WTC11 (cell line): ENCODE measurements around the gene IRAG1.

ENCODE experiments used
- CREB1 ChIP-seq: sonication (generic); formaldehyde crosslinking; IDR thresholded peaks from 2 replicates; pipeline ENCODE4 v1.8.0; 2023; ENCODE audit warnings: mild to moderate bottlenecking, missing genetic modification reagents
- CREM ChIP-seq: sonication (generic); formaldehyde crosslinking; IDR thresholded peaks from 2 replicates; pipeline ENCODE4 v1.8.1; 2022; ENCODE audit warnings: mild to moderate bottlenecking, missing genetic modification reagents, moderate library complexity
- ESRRA ChIP-seq: sonication (generic); formaldehyde crosslinking; IDR thresholded peaks from 2 replicates; pipeline ENCODE4 v1.8.1; 2022; ENCODE audit warnings: mild to moderate bottlenecking, missing genetic modification reagents, borderline replicate concordance
- KAT7 ChIP-seq: sonication (generic); formaldehyde crosslinking; IDR thresholded peaks from 2 replicates; pipeline ENCODE4 v1.8.1; 2023; ENCODE audit warnings: missing genetic modification reagents, mild to moderate bottlenecking, borderline replicate concordance
- SOX15 ChIP-seq: fragments of 250-450 bp; sonication (Bioruptor Pico); IDR thresholded peaks from 2 replicates; pipeline ENCODE4 v1.9.0; 2021; ENCODE audit warnings: mild to moderate bottlenecking
- TF ChIP-seq, protein P1 (sequence below): sonication (generic); formaldehyde crosslinking; IDR thresholded peaks from 2 replicates; pipeline ENCODE4 v1.8.0; 2022; ENCODE audit warnings: mild to moderate bottlenecking, missing genetic modification reagents
- TF ChIP-seq, protein P2 (sequence below): sonication (generic); formaldehyde crosslinking; IDR thresholded peaks from 2 replicates; pipeline ENCODE4 v1.8.0; 2022; ENCODE audit warnings: mild to moderate bottlenecking, missing genetic modification reagents
- TF ChIP-seq, protein P3 (sequence below): fragments of 200-600 bp; IDR thresholded peaks from 2 replicates; pipeline ENCODE4 v1.8.0; 2022; ENCODE audit warnings: antibody characterized with exemption
- TF ChIP-seq, protein P4 (sequence below): sonication (generic); formaldehyde crosslinking; IDR thresholded peaks from 2 replicates; pipeline ENCODE4 v1.8.1; 2023; ENCODE audit warnings: mild to moderate bottlenecking, missing genetic modification reagents
- TF ChIP-seq, protein P5 (sequence below): sonication (generic); formaldehyde crosslinking; IDR thresholded peaks from 2 replicates; pipeline ENCODE4 v1.8.1; 2023; ENCODE audit warnings: mild to moderate bottlenecking, missing genetic modification reagents

DNA sequence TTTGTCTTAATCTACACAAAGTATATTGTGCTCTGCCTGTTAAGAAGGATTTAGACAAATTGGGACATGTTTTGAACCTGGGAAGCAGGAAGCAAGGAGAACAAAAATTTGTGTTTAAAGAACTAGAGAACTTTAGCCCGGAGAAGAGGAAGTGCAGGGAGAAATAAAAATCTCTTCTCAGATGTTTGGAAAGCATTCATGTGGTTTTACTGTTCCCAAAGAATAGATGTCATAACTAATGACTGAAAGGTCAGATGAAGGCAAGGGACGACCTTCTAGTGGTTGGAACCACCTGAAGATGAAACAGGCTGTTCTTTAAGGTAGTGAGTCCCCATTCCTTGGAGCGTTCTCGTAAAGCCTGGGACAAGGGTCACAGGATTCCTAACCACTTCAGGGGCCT lies 38.3 kb downstream of the IRAG1 start:
- TF ChIP-seq, protein P1, sequence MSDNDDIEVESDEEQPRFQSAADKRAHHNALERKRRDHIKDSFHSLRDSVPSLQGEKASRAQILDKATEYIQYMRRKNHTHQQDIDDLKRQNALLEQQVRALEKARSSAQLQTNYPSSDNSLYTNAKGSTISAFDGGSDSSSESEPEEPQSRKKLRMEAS (CRISPR knock-in tag) = no peak
- TF ChIP-seq, protein P2, sequence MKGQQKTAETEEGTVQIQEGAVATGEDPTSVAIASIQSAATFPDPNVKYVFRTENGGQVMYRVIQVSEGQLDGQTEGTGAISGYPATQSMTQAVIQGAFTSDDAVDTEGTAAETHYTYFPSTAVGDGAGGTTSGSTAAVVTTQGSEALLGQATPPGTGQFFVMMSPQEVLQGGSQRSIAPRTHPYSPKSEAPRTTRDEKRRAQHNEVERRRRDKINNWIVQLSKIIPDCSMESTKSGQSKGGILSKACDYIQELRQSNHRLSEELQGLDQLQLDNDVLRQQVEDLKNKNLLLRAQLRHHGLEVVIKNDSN (CRISPR knock-in tag) = no peak
- TF ChIP-seq, protein P3, sequence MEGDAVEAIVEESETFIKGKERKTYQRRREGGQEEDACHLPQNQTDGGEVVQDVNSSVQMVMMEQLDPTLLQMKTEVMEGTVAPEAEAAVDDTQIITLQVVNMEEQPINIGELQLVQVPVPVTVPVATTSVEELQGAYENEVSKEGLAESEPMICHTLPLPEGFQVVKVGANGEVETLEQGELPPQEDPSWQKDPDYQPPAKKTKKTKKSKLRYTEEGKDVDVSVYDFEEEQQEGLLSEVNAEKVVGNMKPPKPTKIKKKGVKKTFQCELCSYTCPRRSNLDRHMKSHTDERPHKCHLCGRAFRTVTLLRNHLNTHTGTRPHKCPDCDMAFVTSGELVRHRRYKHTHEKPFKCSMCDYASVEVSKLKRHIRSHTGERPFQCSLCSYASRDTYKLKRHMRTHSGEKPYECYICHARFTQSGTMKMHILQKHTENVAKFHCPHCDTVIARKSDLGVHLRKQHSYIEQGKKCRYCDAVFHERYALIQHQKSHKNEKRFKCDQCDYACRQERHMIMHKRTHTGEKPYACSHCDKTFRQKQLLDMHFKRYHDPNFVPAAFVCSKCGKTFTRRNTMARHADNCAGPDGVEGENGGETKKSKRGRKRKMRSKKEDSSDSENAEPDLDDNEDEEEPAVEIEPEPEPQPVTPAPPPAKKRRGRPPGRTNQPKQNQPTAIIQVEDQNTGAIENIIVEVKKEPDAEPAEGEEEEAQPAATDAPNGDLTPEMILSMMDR = no peak
- TF ChIP-seq, protein P4, sequence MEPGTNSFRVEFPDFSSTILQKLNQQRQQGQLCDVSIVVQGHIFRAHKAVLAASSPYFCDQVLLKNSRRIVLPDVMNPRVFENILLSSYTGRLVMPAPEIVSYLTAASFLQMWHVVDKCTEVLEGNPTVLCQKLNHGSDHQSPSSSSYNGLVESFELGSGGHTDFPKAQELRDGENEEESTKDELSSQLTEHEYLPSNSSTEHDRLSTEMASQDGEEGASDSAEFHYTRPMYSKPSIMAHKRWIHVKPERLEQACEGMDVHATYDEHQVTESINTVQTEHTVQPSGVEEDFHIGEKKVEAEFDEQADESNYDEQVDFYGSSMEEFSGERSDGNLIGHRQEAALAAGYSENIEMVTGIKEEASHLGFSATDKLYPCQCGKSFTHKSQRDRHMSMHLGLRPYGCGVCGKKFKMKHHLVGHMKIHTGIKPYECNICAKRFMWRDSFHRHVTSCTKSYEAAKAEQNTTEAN (CRISPR knock-in tag) = no peak
- no peak for TF ChIP-seq SOX15
- no peak for TF ChIP-seq ESRRA (CRISPR knock-in tag)
- TF ChIP-seq CREM = no peak
- no peak for TF ChIP-seq CREB1 (CRISPR knock-in tag)
- no peak for TF ChIP-seq KAT7 (CRISPR knock-in tag)
- TF ChIP-seq, protein P5, sequence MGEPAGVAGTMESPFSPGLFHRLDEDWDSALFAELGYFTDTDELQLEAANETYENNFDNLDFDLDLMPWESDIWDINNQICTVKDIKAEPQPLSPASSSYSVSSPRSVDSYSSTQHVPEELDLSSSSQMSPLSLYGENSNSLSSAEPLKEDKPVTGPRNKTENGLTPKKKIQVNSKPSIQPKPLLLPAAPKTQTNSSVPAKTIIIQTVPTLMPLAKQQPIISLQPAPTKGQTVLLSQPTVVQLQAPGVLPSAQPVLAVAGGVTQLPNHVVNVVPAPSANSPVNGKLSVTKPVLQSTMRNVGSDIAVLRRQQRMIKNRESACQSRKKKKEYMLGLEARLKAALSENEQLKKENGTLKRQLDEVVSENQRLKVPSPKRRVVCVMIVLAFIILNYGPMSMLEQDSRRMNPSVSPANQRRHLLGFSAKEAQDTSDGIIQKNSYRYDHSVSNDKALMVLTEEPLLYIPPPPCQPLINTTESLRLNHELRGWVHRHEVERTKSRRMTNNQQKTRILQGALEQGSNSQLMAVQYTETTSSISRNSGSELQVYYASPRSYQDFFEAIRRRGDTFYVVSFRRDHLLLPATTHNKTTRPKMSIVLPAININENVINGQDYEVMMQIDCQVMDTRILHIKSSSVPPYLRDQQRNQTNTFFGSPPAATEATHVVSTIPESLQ (CRISPR knock-in tag) = no peak
